A549 (cell line): ENCODE results near the gene PDX1. TPM values are rescaled to one million over a fixed set of nuclear protein-coding genes. Genes with fewer than 3 reads are reported as not detected.

ENCODE experiments used
- ATAC-seq, 2 experiments: fragments of 200-7000 bp in 1 of 2; fragments of >200 bp in 1 of 2; cut with Nextera tagmentation in 1 of 2; cut with Tn5 transposase in 1 of 2; 3 replicates each; pipeline versions ENCODE4 v1.8.0 to v1.9.1; 2018 to 2020; ENCODE audit warnings: mild to moderate bottlenecking in 1 of 2, moderate library complexity in 1 of 2
- CTCF ChIA-PET: fragments of 300-600 bp; sonication (Branson Sonifier 250); formaldehyde crosslinking; extraction: SDS; loops from one replicate; lab custom pipeline; 2021; ENCODE audit warnings: antibody characterized with exemption, inconsistent platforms; lab: Yijun Ruan, JAX
- POLR2A ChIA-PET: fragments of 350-600 bp; formaldehyde crosslinking; extraction: SDS; loops from one replicate; lab custom pipeline; 2021; ENCODE audit warnings: antibody characterized with exemption, inconsistent platforms; lab: Yijun Ruan, JAX
- DNase-seq, 2 experiments: peaks; one replicate each; pipeline versions ENCODE4 v3.0.0 to v3.0.0-alpha.2; 2011 to 2016; ENCODE audit warnings: low read depth in 1 of 2, low spot score in 1 of 2
- FAIRE-seq: peaks from 2 replicates; lab custom pipeline; 2011; peaks lifted over from hg19 to GRCh38; lab: Jason Lieb, UNC
- H3K27ac ChIP-seq, 2 experiments: fragments of >200 bp; sonication (Bioruptor Twin); formaldehyde crosslinking; 3 replicates each; pipeline ENCODE4 v1.5.1; 2016 to 2017
- H3K4me1 ChIP-seq: fragments of >200 bp; sonication (Bioruptor Twin); formaldehyde crosslinking; 3 replicates; pipeline ENCODE4 v1.6.1; 2016
- H3K4me2 ChIP-seq: fragments of >200 bp; sonication (Bioruptor Twin); formaldehyde crosslinking; 3 replicates; pipeline ENCODE4 v1.6.1; 2016
- H3K4me3 ChIP-seq: fragments of >200 bp; sonication (Bioruptor Twin); formaldehyde crosslinking; 3 replicates; pipeline ENCODE4 v1.5.1; 2016
- H3K9me3 ChIP-seq: fragments of >200 bp; sonication (Bioruptor Twin); formaldehyde crosslinking; 3 replicates; pipeline ENCODE4 v1.6.1; 2016
- CEBPB ChIP-seq, 2 experiments: fragments of >200 bp in 1 of 2; sonication (Bioruptor Twin) in 1 of 2; formaldehyde crosslinking in 1 of 2; IDR thresholded peaks; 2 replicates each; pipeline ENCODE4 v1.6.1; 2012 to 2016
- CHD4 ChIP-seq: fragments of 200-600 bp; sonication (generic); IDR thresholded peaks from 2 replicates; pipeline ENCODE4 v1.6.1; 2016; ENCODE audit warnings: antibody characterized with exemption, mild to moderate bottlenecking, borderline replicate concordance
- CTCF ChIP-seq: fragments of >200 bp; sonication (Bioruptor Twin); formaldehyde crosslinking; IDR thresholded peaks from 3 replicates; pipeline ENCODE4 v1.5.1; 2016
- EHF ChIP-seq: fragments of 250-450 bp; sonication (Bioruptor Pico); IDR thresholded peaks from 2 replicates; pipeline ENCODE4 v1.5.0; 2020; ENCODE audit warnings: mild to moderate bottlenecking
- ELK1 ChIP-seq: fragments of 150-350 bp; IDR thresholded peaks from 2 replicates; pipeline ENCODE4 v1.6.1; 2014; ENCODE audit warnings: low read depth, mild to moderate bottlenecking, low read length
- FOSB ChIP-seq: fragments of 250-450 bp; sonication (Bioruptor Pico); IDR thresholded peaks from 2 replicates; pipeline ENCODE4 v1.5.0; 2020; ENCODE audit warnings: mild to moderate bottlenecking, moderate library complexity
- FOSL2 ChIP-seq, 2 experiments: fragments of 450-650 bp in 1 of 2; fragments of >200 bp in 1 of 2; sonication (Bioruptor Twin) in 1 of 2; formaldehyde crosslinking; IDR thresholded peaks; 2 replicates each; pipeline versions ENCODE4 v1.5.0 to v1.6.1; 2016 to 2020; ENCODE audit warnings: mild to moderate bottlenecking in 1 of 2, moderate library complexity in 1 of 2
- FOXS1 ChIP-seq: fragments of 250-450 bp; sonication (Bioruptor Pico); IDR thresholded peaks from 2 replicates; pipeline ENCODE4 v1.5.0; 2020; ENCODE audit warnings: mild to moderate bottlenecking, moderate library complexity
- GATA3 ChIP-seq: IDR thresholded peaks from 2 replicates; pipeline ENCODE4 v1.6.1; 2012; ENCODE audit warnings: borderline replicate concordance
- HMGXB4 ChIP-seq: fragments of 250-450 bp; sonication (Bioruptor Pico); IDR thresholded peaks from 2 replicates; pipeline ENCODE4 v1.5.0; 2021; ENCODE audit warnings: mild to moderate bottlenecking, moderate library complexity, borderline replicate concordance
- JUNB ChIP-seq: fragments of >200 bp; sonication (Bioruptor Twin); formaldehyde crosslinking; IDR thresholded peaks from 2 replicates; pipeline ENCODE4 v1.6.1; 2016
- KDM5A ChIP-seq: fragments of 200-600 bp; sonication (generic); IDR thresholded peaks from 2 replicates; pipeline ENCODE4 v1.6.1; 2016; ENCODE audit warnings: antibody characterized with exemption, mild to moderate bottlenecking
- NR3C1 ChIP-seq: fragments of >200 bp; sonication (Bioruptor Twin); formaldehyde crosslinking; IDR thresholded peaks from 3 replicates; pipeline ENCODE4 v1.6.1; 2017
- RAD21 ChIP-seq, 2 experiments: fragments of >200 bp in 1 of 2; sonication (Bioruptor Twin) in 1 of 2; formaldehyde crosslinking in 1 of 2; IDR thresholded peaks in 1 of 2; conservative IDR thresholded peaks in 1 of 2; 2 replicates in 1 of 2; 3 replicates in 1 of 2; pipeline ENCODE4 v1.6.1; 2012 to 2018; ENCODE audit warnings: inconsistent platforms in 1 of 2
- RCOR1 ChIP-seq: fragments of 150-350 bp; IDR thresholded peaks from 2 replicates; pipeline ENCODE4 v1.6.1; 2014; ENCODE audit warnings: antibody characterized with exemption, low read length, low read depth
- REST ChIP-seq: fragments of 200-600 bp; sonication (generic); IDR thresholded peaks from 2 replicates; pipeline ENCODE4 v1.6.1; 2016; ENCODE audit warnings: antibody characterized with exemption, mild to moderate bottlenecking, moderate library complexity
- SMC3 ChIP-seq: fragments of >200 bp; sonication (Bioruptor Twin); formaldehyde crosslinking; IDR thresholded peaks from 3 replicates; pipeline ENCODE4 v1.6.1; 2018; ENCODE audit warnings: inconsistent platforms
- SREBF2 ChIP-seq: fragments of 450-650 bp; IDR thresholded peaks from 2 replicates; pipeline ENCODE4 v1.6.1; 2014; ENCODE audit warnings: mild to moderate bottlenecking, moderate library complexity
- TFCP2L1 ChIP-seq: fragments of 250-450 bp; sonication (Bioruptor Pico); IDR thresholded peaks from 2 replicates; pipeline ENCODE4 v1.5.0; 2021; ENCODE audit warnings: mild to moderate bottlenecking
- ZFP36 ChIP-seq: fragments of 450-650 bp; IDR thresholded peaks from 2 replicates; pipeline ENCODE4 v1.6.1; 2014; ENCODE audit warnings: borderline replicate concordance; ENCODE audit not compliant: partially characterized antibody
- WGBS: methylation state at CpG from one replicate; pipeline ENCODE4 v1.1.6; 2017; ENCODE audit errors: missing lambda C conversion rate; 5-methylcytosine and 5-hydroxymethylcytosine counted together
- polyA plus RNA-seq, 4 experiments: library from polyadenylated mRNA; depleted of rRNA in 3 of 4; stranded (reverse); fragments of >200 nt; fragmentation: RNase III in 1 of 4; extraction: RNeasy Plus Mini Kit Qiagen cat#74134 plus additional on column Dnase treatment in 1 of 4; gene quantifications; 2 replicates in 3 of 4; 3 replicates in 1 of 4; pipeline ENCODE4 v1.2.3, GENCODE V29; 2011 to 2017

PDX1 gene
- polyA plus RNA-seq, 2 of the 4 experiments (the other 2 are of a cell fraction) = 0.04 to 0.06 TPM

DNA sequence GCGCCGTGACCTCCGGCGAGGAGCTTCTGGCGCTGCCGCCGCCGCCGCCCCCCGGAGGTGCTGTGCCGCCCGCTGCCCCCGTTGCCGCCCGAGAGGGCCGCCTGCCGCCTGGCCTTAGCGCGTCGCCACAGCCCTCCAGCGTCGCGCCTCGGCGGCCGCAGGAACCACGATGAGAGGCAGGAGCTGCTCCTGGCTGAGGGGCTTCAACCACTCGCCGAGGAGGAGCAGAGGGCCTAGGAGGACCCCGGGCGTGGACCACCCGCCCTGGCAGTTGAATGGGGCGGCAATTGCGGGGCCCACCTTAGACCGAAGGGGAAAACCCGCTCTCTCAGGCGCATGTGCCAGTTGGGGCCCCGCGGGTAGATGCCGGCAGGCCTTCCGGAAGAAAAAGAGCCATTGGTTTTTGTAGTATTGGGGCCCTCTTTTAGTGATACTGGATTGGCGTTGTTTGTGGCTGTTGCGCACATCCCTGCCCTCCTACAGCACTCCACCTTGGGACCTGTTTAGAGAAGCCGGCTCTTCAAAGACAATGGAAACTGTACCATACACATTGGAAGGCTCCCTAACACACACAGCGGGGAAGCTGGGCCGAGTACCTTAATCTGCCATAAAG, 4.8 kb downstream of the PDX1 start:
- no peaks in the 10 kb centered on the region for H3K9me3 ChIP-seq
- no peaks in the 10 kb centered on the region for H3K4me1 ChIP-seq
- no peak overlapping the region for H3K4me2 ChIP-seq
- ChIA-PET POLR2A (no interaction called here), CTCF (no interaction called here)
- DNase-seq = no peak
- no peak overlapping the region for H3K27ac ChIP-seq
- no peak for FAIRE-seq
- WGBS = 75% methylated on average over 14 of the region's 46 CpGs
- TF ChIP-seq HMGXB4 (CRISPR knock-in tag) = no peak
- TF ChIP-seq SMC3 = no peak
- no peak for TF ChIP-seq ELK1
- TF ChIP-seq EHF = no peak
- no peak for TF ChIP-seq RCOR1
- no peak for TF ChIP-seq CHD4
- TF ChIP-seq GATA3 = no peak
- no peak for TF ChIP-seq KDM5A
- TF ChIP-seq NR3C1 = no peak
- no peak for TF ChIP-seq FOSB
- TF ChIP-seq FOXS1 = no peak
- no peak for TF ChIP-seq CTCF
- TF ChIP-seq RAD21 (conservative IDR thresholded peaks at IDR 0.05 in 1 of 2, IDR thresholded peaks at IDR 0.05 in 1 of 2) = no peak
- no peak for TF ChIP-seq CEBPB (IDR thresholded peaks at IDR 0.05)
- TF ChIP-seq SREBF2 = no peak
- no peak for TF ChIP-seq TFCP2L1 (CRISPR knock-in tag)
- TF ChIP-seq JUNB = no peak
- TF ChIP-seq REST = no peak
- no peak for TF ChIP-seq ZFP36
- TF ChIP-seq FOSL2 (IDR thresholded peaks at IDR 0.05) = no peak
- TF ChIP-seq FOSL2 (CRISPR knock-in tag; IDR thresholded peaks at IDR 0.05) = no peak
- H3K4me3 ChIP-seq = no peak overlapping the region
- no peak for ATAC-seq
